Activated CD4-positive, CD25-positive, alpha-beta regulatory T cell treated with anti-CD3 and anti-CD28 coated beads, Interleukin-2, amount 50 U/mL, for 16 hours (primary cell): Measurements from ENCODE around the gene ARHGEF19.
"Not testable (repeated sequence)": the region's sequence is repeated elsewhere in the genome, so short reads cannot be mapped to it uniquely, and the experiment has no call there.

Source experiments
- DNase-seq: peaks from one replicate; pipeline ENCODE4 v3.0.0-alpha.2; 2020; ENCODE audit warnings: low read depth, low spot score

The ARHGEF19 gene

DNA sequence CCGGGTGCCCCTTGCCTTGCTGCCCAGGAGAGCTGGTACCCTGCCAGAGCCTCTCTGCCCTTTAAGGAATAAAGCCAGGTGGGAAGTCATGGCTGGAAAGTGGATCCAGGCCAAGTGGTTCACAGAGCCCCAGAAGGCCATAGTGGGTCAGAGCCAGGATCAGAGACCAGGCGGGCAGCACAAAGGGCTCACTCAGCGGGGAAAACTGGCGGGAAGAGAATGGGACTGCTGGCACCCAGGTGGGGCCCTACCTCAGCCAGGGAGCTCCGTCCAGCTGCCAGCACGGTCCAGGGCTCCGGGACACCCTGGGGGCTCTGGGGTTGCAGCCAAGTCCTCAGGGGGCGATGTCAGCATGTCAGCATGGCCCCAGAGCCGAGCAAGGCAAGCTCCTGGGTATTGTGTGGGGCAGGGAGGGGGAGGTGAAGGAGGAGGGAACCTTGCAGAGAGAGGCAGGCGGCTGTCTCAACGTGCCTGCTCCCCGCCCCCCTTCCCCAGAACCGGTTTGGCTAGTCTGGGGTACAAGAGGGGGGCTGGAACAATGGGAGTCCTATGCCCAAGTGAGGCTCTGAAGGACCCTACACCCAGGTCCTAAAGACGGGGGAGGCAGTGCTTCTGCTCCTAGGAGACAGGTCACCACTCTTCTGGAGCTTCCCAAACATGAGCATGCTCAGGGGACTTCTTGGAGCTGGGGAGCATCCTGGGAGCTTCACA, at the start of gene ARHGEF19:
Gene ARHGEF19, minus strand, starts transcription at position 402 of the 711 bp plus-strand sequence. CDS start 3,598 bp downstream, outside the sequence.
- DNase-seq: no peak

- DNase-seq: no peak
Measured at GRCh38 chr1:16262067-16262466, 49.6 kb upstream of the ARHGEF19 start.

- DNase-seq: no peak
Measured at GRCh38 chr1:16260814-16261213, 48.4 kb upstream of the ARHGEF19 start.

DNA sequence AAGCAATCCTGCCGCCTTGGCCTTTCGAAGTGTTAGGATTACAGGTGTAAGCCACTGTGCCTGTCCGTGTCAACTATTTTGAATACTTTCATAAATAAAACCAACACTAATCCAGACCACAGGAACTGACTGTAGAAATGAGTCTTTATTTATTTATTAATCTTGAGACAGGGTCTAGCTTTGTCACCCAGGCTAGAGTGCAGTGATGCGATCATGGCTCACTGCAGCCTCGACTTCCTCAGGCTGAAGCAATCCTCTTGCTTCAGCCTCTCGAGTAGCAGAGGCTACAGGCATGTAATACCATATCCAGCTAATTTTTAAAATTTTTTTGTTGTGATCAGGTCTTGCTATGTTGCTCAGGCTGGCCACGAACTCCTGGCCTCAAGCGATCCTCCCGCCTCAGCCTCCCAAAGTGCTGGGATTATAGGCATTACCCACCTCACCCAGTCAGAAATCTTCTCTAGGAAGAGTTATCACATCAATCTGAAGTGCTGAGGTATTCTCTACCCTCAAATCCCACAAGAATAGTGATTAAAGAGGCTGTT, 46.2 kb upstream of the ARHGEF19 start:
- DNase-seq: no peak

GRCh38 chr1:16257968-16258367, 45.5 kb upstream of the ARHGEF19 start:
- no peak for DNase-seq

GRCh38 chr1:16257556-16257955, 45.1 kb upstream of the ARHGEF19 start:
- not testable (repeated sequence) for DNase-seq

DNA sequence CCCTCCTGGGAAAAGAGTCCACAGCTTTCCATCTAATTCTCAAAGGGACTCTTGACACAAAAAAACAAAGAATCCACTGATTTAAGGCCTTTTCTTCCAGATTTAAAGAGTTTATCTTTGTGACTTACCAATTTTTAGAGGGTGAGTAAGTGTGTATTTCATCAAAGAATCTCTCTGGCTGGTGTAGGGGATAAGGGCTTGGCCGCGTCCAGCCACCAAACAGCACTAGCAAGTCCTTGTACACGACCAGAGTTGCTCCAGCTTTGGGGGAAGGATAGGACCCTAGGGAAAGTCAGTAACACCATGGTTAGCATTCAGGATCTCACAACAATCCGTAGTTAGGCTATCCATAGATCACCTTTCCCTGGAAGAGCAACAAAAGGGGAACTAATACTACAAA, 44.0 kb upstream of the ARHGEF19 start:
- DNase-seq: no peak

DNA sequence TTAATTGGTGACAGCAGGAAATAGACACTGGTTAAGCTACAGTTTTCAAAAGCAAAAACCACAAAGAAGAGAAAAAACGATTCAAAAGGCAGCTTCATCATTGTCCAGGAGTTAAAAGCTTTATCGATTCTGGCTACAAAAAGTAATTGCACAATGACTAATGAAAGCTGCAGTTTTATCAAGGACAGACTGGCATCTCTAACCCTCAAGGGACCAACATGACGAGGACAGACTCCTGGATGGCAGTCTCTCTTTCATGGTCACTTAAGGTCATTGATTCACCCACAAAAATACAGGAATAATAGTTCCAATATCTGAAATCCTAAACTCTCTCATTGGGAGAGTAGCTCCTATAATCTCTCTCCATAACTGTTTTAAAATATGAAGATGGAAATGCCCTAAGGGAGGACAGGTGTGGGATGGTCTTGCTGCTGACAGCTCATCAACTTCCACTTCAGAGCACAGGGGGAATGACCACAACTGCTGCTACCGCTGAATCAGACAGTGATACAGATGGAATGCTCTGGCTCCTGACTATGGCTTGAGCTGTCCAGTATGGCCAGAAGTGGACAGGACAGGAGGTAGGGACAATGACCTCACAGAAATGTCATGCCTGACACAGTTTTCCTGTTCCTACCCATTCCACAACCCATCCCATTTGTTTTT, 41.9 kb upstream of the ARHGEF19 start:
- no peak for DNase-seq

- no peak for DNase-seq
Measured at GRCh38 chr1:16253332-16253922, 41.0 kb upstream of the ARHGEF19 start.

DNA sequence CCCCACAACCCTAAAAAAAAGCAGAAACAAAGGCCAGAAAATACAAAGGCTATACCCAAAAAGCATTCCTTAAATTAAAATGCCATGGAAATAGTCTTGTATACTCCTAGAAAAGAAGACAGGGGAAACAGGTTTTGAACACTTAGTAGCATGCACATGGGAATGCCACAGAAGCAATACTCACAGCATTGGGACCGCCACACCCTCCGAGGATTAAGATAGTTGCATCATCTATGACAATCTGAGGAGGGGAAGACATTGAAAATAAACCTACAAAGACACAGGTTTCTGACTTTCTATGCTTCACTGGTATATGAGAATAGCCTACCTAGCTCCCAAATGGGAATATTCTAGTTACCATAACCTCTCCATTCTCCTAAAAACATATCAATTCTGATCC, 40.5 kb upstream of the ARHGEF19 start:
- DNase-seq: no peak

DNA sequence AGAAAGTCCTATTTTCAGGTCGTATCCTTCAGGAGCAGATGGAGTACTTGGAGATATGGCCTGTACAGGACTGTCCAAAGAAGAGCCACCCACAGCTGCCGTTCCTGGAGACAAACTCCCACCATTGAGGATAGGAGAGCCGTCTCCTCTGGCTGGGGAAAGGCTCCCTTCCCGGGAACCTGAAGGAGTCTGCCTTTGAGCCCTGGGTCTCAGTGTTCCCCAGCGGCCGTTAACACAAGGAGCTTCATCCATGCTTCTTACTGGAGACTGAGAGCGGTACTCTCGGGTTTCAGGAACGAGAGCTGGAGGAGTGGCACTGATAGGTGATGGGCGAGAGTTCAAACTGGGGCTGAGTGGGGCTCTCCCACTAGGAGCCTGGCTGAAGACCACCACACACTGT, 38.9 kb upstream of the ARHGEF19 start:
- no peak for DNase-seq

DNA sequence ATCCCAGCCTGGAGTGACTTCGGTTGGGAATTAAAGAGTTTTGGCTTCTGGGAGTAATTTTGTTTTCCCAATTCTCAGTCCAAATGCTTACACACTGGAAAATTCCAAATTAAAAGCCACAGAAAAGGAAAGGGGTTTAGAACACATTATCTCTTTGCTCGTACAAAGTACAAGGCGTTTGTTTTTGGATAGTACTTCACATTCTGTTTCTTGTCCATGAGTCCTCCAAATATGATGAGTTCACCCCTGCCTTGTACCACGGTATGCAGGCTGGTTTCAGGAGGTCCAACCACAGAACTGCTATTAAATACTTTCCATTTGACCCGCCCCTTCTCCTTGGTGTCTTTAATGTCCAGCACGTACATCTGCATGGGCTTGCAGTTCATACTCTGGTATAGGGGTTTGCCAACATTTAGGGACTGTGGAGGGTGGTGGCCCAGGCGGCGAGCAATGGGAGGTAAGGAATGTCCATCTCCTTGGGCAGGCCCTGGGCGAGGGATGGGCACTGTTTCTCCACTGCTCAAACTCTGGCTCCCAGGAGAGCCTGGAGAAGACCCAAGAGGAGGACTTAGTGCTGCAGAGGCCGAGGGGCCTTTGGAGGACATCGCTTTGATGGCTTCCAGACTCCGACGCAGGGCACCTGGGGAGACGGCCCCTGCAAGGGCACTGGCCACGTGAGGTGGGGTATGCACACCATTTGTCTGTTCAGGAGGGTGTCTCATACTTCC, 38.2 kb upstream of the ARHGEF19 start:
- no peak for DNase-seq

DNA sequence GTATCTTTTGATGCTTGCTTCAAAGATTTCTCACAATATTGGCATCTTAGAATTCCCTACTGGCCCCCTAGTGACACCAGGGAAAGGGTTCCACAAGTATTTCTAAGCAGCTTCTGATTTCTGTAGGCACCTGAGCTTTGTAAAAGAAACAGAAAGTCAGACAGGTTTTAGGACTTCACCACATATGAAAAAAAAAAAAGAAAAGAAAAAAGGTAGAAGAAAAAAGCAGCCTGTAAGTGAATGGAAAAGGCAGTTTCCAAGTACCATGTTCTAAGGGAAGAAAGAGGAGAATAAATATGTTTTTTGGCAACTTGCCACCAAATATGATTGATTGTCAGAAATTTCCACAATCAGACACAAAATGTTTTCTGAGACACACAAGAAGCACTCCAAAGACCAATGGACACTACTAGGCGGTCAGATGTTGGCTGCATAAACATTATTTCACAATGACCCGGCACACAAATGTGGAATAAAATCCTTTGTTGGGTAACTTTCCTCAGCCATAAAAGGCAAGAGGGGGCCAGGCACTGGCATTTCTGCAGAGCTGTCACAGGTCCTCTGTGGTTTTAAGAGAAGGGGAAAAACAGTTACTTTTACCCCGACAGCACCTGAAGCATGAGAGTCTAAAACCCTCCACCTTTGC, 37.3 kb upstream of the ARHGEF19 start:
- no peak for DNase-seq

DNA sequence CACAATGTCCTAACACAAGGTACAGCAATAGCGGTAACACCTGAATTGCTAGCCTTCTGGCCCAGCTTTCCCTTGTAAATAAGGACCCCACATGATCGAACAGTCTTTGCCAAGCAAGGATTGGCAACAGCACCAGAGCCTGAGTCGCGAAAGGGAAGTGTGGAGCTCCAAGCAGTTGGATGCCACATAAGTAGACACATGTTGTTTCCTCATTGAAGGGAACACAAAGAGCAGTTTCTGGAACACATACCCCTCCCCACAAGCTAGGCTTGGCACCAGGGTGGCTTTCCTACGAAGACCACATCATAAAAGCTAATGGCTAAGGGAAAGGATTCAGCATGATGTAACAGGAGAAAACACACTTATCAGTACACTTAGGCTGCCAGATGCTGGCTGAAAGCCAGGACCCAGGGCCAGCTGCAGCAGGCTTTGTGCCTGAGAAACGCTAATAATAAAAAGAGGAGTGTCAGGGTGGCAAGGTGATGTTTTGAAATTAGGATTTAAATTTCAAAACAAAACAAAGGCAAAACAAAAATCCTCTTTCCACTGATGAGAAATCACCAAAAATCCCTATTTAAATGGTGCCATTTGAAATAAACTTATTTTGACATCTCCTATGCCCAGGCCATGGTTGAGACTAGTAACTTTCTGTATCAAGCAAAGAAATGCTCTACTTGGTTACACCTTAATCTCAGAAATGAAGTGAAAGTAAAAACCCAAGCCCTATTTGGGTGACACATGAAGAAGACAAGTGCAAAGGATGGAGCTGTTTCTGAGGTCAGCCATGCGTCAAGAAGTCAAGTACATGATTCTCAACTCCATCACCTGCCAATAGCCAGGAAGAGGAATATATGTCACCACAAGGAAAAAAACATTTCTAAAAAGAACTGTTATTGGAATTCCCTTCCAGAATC, 36.4 kb upstream of the ARHGEF19 start:
- DNase-seq: no peak

DNA sequence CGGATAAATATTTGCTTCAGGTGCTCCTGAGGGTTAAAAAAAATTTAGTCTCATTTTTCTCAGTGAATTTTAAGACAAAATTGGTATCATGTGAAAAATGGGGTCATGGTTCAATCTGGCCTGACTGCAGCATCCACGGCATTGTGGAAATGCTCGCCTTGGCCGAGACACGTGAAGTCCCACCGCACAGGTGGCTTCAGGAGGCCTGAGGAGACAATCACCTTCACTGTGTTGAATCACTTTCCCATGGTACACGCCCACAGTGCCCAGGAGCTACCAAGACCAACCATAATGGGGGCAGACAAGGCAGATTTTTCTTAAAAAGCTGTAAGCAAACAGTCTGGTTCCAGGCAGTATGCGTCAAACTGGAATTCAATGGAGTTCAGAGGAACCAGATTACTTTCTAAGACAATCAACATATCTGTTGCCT, 35.6 kb upstream of the ARHGEF19 start:
- no peak for DNase-seq

DNA sequence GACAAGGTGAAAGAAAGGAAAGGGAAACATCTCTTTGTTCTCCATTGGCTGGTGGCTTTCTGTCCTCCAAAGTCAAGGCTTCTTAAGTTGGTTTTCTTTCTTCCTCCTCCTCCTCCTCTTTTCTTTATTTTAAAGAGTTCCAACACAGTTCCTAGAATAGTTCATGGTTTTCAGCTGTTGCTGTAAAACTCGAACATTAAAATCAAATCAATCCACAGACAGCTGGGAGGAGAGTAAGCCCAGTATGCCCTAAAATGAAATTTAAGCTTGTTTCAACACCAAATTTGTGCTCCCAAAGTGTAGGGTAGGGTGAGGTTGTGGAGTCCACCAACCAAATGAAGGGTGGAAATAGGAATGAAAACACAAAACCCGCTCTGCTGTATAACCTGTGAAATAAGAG, 35.0 kb upstream of the ARHGEF19 start:
- DNase-seq: no peak

DNA sequence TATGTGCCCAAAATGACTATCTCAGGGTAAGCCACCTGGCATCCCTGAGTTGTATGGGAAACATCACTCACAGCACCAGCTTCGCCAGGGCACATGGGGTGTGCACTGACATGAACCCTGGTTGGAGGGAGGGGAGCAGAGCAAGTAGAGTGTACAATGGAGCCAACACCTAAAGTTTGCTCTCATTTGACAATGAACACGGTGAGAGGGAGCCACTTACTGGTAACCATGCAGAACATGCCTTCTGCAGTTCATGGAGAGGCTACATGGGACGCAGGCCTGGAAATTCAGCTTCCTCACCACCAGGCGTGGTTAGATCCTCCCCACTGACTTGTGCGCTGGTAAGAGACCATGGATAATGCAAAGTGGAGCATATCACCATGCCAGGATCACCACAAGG, 34.5 kb upstream of the ARHGEF19 start:
- no peak for DNase-seq

GRCh38 chr1:16246239-16246638, 33.8 kb upstream of the ARHGEF19 start:
- not testable (repeated sequence) for DNase-seq

GRCh38 chr1:16245476-16246196, 33.2 kb upstream of the ARHGEF19 start:
- DNase-seq: no peak
